Measurements from ENCODE around the gene MAPRE2.

MAPRE2 gene

DNA sequence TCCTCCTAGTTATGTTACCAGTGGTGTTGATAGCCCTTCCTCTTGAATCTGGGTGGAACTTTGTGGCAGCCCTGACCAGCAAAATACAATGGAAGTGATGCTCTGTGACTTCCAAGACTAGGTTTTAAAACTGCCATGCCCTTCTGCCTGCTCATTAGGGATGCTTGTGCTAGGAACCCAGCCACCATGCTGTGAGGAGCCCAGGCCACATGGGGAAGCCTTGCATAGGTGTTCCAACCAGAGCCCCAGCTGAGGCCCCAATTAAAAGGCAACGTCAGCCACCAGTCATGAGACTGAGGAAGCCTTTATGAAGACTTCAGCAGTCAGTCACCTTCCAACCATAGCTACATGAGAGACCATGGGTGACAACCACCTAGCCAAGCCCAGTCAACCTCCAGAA, 14.0 kb upstream of the MAPRE2 start:
- DNase-seq (peak in 1 of 2 donors; percentile 25), ATAC-seq (peak; percentile 53)
- no peaks in the 10 kb centered on the region for H3K27me3 Mint-ChIP-seq
- H3K4me1 Mint-ChIP-seq, result peaks cover 60% of the 10 kb centered on the region
- H3K9me3 Mint-ChIP-seq, result no peaks in the 10 kb centered on the region
- H3K27ac Mint-ChIP-seq, result no peak overlapping the region
- H3K4me3 Mint-ChIP-seq, result peak overlapping the region; percentile 13 to 46

DNA sequence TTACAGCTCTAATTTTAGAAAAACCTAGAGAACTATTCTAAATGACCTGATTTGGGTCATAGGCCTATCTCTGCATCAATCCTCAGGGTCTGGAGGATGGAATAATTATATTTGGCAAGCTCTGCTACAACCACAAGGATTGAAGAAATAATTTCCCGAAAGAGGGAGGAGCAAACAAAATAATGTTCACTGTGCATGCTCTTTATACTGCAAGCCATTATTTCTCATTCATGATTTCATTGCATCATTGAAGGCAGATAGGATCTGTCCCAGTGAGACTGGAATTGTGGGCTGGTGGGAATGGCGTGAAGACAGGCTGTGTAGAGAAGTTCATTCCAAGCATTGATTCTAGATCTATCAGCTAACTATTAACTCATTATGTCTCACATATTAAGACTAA, 12.7 kb upstream of the MAPRE2 start:
- Mint-ChIP-seq H3K27me3 (no peaks in the 10 kb centered on the region), H3K9me3 (no peaks in the 10 kb centered on the region), H3K27ac (no peak overlapping the region), H3K4me3 (no peak overlapping the region), H3K4me1 (peaks cover 64% of the 10 kb centered on the region)
- no peak for DNase-seq
- no peak for ATAC-seq

DNA sequence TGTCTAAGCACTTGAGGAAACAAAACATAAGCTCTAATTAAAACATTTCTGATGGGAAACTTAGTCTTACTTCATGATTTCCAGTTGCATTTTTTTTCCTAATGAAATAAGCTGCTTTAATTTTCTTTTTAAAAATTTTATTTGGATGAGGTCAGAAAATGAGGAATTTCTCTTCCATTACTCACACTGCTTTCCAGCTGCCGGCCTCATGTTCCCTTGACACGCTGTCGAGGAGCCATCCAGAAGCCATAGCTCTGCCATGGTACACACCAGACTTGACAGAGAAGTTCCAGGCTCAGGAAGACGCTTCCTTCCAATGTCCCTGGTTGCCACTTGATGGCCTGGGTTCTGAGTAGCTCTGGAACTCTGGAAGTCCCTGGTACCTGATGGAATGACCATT, 12.1 kb upstream of the MAPRE2 start:
- Mint-ChIP-seq H3K9me3 (no peaks in the 10 kb centered on the region), H3K4me3 (peak overlapping the region in 1 of 2 donors; percentile 80), H3K27ac (peak overlapping the region; percentile 97 to 100), H3K4me1 (peaks cover 64% of the 10 kb centered on the region), H3K27me3 (no peaks in the 10 kb centered on the region)
- ATAC-seq, result no peak
- no peak for DNase-seq

DNA sequence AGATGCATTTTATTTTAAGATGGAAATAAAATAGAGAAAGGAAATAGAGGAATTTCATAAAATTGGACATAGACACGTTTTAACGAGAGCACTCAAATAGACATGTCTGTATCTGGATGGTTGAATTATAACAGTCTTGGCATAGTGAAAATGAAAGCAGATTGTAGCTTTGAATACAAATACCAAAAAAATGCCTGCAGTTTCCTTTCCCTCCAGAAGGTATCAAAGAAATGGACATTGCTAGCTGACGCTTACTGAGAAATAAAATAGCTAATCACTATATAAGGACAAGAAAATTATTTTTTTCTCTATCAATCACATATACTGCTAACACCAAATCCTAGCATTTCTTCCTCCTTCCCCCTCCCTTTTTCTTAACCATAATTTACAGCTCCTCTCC, 11.4 kb upstream of the MAPRE2 start:
- H3K27me3 Mint-ChIP-seq, result no peaks in the 10 kb centered on the region
- peaks cover 64% of the 10 kb centered on the region for H3K4me1 Mint-ChIP-seq
- H3K9me3 Mint-ChIP-seq, result no peaks in the 10 kb centered on the region
- peak overlapping the region; percentile 97 to 100 for H3K27ac Mint-ChIP-seq
- H3K4me3 Mint-ChIP-seq, result peak overlapping the region; percentile 80 to 90
- ATAC-seq (peak; percentile 74), DNase-seq (no peak)

DNA sequence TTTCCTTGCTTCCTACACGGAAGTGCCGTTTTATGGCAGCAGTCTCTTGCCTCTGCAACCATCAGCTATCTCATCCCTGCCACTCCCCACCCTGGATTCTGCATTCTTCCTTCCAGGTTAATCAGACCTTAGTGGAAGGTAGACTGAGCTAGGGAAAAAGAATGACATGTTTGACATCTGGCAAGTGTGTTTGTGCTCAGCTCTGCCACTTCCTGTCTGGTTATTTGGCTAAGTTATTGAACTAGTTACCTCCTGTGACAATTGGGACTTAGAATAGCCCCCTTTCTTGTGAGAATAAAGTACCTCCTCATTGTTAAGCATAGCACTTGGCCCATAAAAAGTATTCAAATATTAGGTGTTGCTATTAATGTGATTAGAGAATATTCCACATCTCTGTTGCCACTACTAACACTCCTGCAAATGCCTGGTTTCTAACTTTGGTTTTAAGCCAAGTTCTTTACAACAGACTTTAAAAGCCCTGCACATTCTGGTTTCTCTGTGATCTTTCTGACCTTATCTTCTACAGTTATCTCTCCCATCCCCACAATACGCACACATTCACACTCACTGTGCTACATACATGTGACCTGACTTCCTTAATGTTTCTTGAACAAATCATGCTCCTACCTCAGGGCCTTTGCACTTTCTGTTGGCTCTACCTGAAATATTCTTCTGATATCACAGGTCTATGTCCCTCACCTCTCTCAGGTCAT, 10.8 kb upstream of the MAPRE2 start:
- ATAC-seq (peak; percentile 57), DNase-seq (no peak)
- H3K27me3 Mint-ChIP-seq, result no peaks in the 10 kb centered on the region
- H3K4me3 Mint-ChIP-seq, result peak overlapping the region; percentile 80 to 90
- no peaks in the 10 kb centered on the region for H3K9me3 Mint-ChIP-seq
- peak overlapping the region; percentile 97 to 100 for H3K27ac Mint-ChIP-seq
- peaks cover 64% of the 10 kb centered on the region for H3K4me1 Mint-ChIP-seq

DNA sequence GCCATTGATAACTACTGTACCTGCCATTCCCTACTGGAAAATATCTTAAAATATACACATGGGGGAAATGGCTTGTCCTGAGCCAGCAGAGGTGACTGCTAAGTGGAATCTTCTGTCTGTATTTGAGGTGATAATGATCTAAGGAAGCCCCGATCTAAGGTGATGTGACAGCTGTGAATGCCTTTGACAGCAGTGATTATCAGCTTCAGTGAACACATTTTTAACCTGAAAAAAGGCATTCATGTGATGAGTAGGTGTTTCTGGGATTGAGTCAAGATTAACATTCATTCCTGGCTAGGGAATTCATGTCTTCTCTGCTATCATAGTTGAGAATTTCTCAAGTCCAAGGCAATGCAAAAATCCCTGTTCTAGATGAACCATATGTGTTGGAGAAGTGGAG, 9.1 kb upstream of the MAPRE2 start:
- Mint-ChIP-seq H3K27me3 (no peaks in the 10 kb centered on the region), H3K27ac (no peak overlapping the region), H3K9me3 (no peaks in the 10 kb centered on the region), H3K4me1 (peaks cover 51% of the 10 kb centered on the region), H3K4me3 (peak overlapping the region in 1 of 2 donors; percentile 36)
- ATAC-seq (no peak), DNase-seq (no peak)

DNA sequence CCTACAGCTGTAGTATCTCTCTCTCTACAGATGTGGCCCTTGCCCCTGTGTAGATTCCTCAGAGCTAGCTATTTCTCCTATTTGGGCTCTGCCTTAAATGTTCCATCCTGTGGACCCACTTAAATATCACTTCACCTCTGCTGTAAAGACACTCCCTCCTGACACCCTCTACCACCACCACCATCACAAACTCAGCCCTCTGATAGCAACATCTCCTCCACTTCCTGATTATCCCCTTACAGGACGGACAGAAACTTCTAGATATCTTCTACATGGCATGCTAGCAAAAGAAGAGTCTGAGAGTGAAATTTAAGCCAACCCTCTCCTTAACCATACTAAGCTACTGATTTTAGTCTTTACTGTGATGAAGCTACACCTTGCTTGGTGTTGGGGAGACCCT, 3.2 kb upstream of the MAPRE2 start:
- no peaks in the 10 kb centered on the region for H3K9me3 Mint-ChIP-seq
- DNase-seq, result no peak
- H3K4me1 Mint-ChIP-seq, result peaks cover 37% of the 10 kb centered on the region
- H3K27me3 Mint-ChIP-seq, result no peaks in the 10 kb centered on the region
- ATAC-seq, result no peak
- H3K4me3 Mint-ChIP-seq, result no peak overlapping the region
- H3K27ac Mint-ChIP-seq, result no peak overlapping the region

DNA sequence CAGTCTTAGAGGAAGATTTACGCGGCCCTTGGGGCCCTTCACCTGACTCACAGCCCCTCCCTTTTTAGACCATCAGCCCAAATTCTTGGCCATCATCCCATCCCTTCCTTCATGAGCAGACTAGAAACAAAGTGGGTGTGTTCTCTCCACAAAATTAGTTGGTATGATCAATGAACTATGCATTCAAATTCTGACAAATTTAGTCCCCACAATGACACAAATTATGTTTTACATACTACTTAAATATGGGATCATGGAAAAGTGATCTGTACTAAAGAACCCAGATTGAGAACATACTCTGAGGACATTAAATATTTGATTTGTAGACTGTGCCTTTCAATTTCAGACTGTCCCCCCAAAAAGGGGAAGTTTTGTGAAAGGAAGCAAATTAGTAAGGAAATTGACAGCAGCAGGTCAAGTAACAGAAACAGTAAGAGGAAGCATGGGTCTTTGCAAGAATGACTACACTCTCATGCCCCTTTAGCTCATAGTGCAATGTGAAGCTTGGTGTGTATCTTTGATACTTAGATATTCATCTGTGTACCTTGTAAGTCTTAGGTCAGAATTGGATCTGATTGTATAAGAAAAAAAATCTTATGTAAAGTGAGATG, 2.2 kb upstream of the MAPRE2 start:
- peak overlapping the region in 1 of 2 donors; percentile 31 for H3K27ac Mint-ChIP-seq
- no peaks in the 10 kb centered on the region for H3K27me3 Mint-ChIP-seq
- H3K4me1 Mint-ChIP-seq, result peaks cover 47% of the 10 kb centered on the region
- H3K9me3 Mint-ChIP-seq, result no peaks in the 10 kb centered on the region
- ATAC-seq (no peak), DNase-seq (no peak)
- H3K4me3 Mint-ChIP-seq, result no peak overlapping the region

DNA sequence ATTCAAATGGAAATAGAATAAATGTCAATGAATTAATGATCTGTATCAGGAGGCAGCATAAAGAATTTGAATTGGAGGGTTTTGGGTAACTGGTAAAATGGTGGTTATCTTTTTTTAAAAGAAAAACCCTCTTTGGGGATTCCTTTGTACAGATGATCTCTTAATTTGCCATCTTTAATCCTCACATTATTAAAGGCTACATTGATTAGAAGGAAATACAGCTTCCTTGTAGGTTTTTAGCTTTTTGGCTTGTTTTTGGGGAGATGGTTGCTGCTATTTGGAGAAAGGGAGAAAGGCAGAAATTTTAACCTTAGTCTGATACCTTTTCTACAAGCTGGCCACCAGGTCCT, 600 bp upstream of the MAPRE2 start:
- Mint-ChIP-seq H3K9me3 (no peaks in the 10 kb centered on the region), H3K4me1 (peaks cover 63% of the 10 kb centered on the region), H3K4me3 (peak overlapping the region; percentile 95 to 98), H3K27me3 (no peaks in the 10 kb centered on the region), H3K27ac (peak overlapping the region; percentile 99)
- ATAC-seq (no peak), DNase-seq (no peak)

DNA sequence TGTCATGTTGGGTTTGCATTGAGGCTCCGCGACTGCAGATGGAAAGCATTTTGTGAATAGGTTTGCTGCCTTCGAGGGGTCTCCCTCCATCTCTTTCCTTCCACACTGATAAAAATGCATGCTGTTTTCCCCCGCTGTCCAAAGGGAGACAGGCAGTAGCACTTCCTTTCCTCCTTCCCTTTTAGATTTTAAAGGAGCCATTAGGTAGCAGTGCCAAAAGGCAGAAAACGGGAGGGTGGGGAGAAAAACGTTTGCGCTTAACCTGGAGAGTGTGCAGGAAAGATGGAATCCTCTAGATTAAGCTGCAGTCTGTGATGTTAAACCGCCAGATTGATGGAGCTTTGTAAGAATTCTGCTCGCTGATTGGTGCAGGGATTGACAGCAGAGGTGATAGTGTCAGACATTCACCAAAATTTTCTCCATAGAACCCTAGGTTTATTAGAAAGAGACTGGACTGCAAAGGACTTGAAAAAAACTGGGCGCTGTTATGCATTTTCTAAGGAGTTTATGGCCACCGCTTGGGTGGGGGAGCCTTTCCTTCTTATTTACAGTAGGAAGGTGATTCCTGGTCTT, 688 bp downstream of the MAPRE2 start:
- peak overlapping the region; percentile 99 for H3K27ac Mint-ChIP-seq
- DNase-seq (peak in 1 of 2 donors; percentile 24), ATAC-seq (no peak)
- peaks cover 76% of the 10 kb centered on the region for H3K4me1 Mint-ChIP-seq
- H3K9me3 Mint-ChIP-seq, result no peaks in the 10 kb centered on the region
- peak overlapping the region; percentile 95 to 98 for H3K4me3 Mint-ChIP-seq
- no peaks in the 10 kb centered on the region for H3K27me3 Mint-ChIP-seq

DNA sequence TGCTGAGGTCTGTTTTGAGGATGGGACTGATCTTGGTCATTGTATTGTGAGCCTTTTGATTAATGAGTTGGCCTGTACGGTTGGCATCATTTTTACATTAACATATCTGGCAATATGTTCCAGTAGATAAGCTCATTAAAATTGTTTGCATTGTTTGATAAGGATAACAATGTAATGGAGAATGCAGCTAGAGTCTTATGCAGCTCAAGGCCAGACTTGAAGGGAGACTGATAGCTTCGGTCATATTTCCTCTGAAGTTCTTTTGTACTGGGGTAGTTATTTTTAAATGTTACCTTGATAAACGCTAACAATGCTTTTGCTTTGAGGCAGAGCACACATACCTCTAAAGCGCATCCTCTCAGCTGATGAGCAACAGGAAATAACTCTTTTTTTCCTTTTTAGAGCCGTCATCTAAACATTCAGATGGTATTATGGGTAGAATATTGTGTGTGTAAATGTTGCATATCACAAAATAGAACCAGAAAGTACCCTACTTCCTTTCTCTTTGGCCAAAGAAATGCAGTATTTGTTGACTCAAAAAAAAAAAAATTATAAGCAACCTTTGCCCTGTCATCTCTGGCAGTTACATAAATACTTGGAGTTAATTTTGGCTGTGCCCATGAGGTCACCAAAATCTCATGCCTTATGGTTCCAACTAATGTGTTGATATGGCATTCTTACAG, 1.3 kb downstream of the MAPRE2 start:
- Mint-ChIP-seq H3K4me3 (peak overlapping the region; percentile 95 to 98), H3K27me3 (no peaks in the 10 kb centered on the region), H3K27ac (peak overlapping the region; percentile 99), H3K4me1 (peaks cover 81% of the 10 kb centered on the region), H3K9me3 (no peaks in the 10 kb centered on the region)
- ATAC-seq (peak; percentile 51), DNase-seq (no peak)

DNA sequence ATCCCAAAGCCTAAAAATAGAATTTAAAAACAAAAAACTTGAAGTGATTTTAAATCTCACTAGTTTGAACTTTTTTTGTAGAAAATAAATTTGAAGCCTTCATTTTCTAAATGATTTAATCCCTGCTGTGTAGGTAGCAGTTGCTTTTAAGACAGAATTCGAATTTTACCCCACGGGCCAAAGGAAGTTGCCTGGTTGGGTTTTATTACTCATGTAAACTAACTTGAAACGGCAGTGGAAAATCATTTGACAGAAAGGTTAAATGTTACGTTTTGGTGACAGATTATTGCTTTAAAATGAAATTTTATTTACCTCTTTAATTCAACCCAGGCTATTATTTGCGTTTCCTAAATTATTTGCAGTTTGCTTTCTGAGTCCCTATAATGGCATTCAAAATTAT, 2.0 kb downstream of the MAPRE2 start:
- Mint-ChIP-seq H3K27me3 (no peaks in the 10 kb centered on the region), H3K4me3 (peak overlapping the region; percentile 95 to 98), H3K27ac (peak overlapping the region; percentile 99), H3K4me1 (peaks cover 81% of the 10 kb centered on the region), H3K9me3 (no peaks in the 10 kb centered on the region)
- no peak for DNase-seq
- no peak for ATAC-seq

DNA sequence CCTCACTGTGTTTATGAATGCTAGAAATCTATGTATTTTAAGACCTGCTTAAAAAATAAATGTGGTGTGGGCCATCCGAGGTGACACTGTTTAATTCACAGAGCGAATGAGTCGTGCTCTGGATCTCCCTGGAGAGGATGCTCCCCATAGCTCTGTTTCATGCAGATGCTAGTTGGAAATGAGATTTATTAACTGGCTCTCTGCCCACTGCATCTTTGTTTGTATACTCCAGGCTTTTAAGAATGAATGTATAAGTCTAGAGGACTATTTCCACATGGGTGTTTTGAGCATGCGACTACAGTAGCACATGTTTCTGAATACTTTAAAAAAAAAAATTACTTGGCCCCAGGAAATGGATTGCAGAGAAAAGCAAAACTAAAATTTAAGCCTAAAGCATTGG, 3.9 kb downstream of the MAPRE2 start:
- ATAC-seq, result no peak
- Mint-ChIP-seq H3K27me3 (no peaks in the 10 kb centered on the region), H3K4me1 (peaks cover 73% of the 10 kb centered on the region), H3K4me3 (peak overlapping the region; percentile 95 to 98), H3K27ac (peak overlapping the region; percentile 83 to 92), H3K9me3 (no peaks in the 10 kb centered on the region)
- DNase-seq, result no peak

DNA sequence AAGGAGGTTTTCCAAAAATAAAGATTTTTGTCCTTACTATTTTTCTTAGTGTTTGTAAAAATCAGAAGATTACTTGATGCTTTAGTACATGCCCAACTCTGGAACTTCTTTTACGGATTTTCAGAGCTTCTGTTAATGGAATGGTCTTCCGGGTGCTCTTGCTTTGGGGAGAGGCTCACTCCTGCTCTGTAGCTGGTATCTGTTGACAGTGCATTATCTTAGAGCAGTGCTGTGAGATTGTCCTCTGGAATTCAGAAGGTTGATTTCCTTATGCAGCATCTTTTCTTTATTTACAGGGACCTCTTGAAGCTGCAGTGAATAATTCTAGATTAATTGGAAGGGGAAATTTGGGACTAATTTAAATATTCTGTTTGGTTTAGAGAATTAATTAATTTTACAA, 4.6 kb downstream of the MAPRE2 start:
- ATAC-seq (no peak), DNase-seq (no peak)
- no peaks in the 10 kb centered on the region for H3K27me3 Mint-ChIP-seq
- no peaks in the 10 kb centered on the region for H3K9me3 Mint-ChIP-seq
- H3K27ac Mint-ChIP-seq, result peak overlapping the region; percentile 74 to 92
- peaks cover 73% of the 10 kb centered on the region for H3K4me1 Mint-ChIP-seq
- H3K4me3 Mint-ChIP-seq, result peak overlapping the region; percentile 95 to 98

DNA sequence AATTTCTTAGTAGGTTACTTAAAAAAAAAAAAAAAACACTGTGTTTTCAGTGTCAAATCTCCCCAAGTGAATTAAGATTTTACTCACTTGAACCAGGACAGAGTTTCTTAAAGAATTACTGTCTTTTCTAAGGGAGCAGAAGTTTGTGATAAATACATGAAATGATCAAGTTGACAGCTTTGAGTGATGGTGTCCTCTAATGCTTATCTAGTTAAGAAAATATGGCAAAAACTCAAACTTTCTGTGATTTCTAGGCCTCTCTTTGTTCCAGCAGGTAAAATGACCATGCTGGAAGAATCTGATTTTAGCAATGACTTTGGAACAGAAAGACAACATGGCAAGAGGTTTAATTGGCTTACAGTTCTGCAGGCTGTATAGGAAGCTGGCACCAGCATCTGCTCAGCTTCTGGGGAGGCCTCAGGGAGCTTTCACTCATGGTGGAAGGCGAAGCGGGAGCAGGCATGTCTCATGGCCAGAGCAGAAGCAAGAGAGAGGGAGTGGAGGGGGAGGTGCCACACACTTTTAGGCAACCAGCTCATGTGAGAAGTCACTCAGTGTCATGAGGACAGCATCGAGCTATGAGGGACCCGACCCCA, 6.6 kb downstream of the MAPRE2 start:
- Mint-ChIP-seq H3K4me1 (peaks cover 89% of the 10 kb centered on the region), H3K4me3 (no peak overlapping the region), H3K27ac (peak overlapping the region; percentile 68 to 87), H3K9me3 (no peaks in the 10 kb centered on the region), H3K27me3 (no peaks in the 10 kb centered on the region)
- no peak for ATAC-seq
- no peak for DNase-seq
